Muscle of leg (tissue), 11 donors: ENCODE results near the gene BNC2. TPM values are rescaled to one million over a fixed set of nuclear protein-coding genes. Genes with fewer than 3 reads are reported as not detected.

Experiments
- DNase-seq: peaks from one replicate; pipeline ENCODE4 v3.0.0; 2013
- H3K27ac ChIP-seq: one replicate; pipeline ENCODE4 v1.5.1; 2013; ENCODE audit warnings: mild to moderate bottlenecking, low read length, control low read depth
- H3K27me3 ChIP-seq: one replicate; pipeline ENCODE4 v1.6.1; 2013; ENCODE audit warnings: low read length; ENCODE audit not compliant: control insufficient read depth, insufficient read depth
- H3K36me3 ChIP-seq: one replicate; pipeline ENCODE4 v1.6.1; 2013; ENCODE audit warnings: low read length; ENCODE audit not compliant: control insufficient read depth, insufficient read depth
- H3K4me1 ChIP-seq: one replicate; pipeline ENCODE4 v1.6.1; 2013; ENCODE audit warnings: low read length; ENCODE audit not compliant: control insufficient read depth, insufficient read depth
- H3K4me3 ChIP-seq: one replicate; pipeline ENCODE4 v1.5.1; 2013; ENCODE audit warnings: low read length, control low read depth
- H3K9me3 ChIP-seq: replicated peaks from 2 replicates; pipeline ENCODE4 v1.6.1; 2013; ENCODE audit warnings: low read depth, low read length; ENCODE audit not compliant: control insufficient read depth
- WGBS: methylation state at CpG from one replicate; pipeline ENCODE4 v1.1.5; 2013; ENCODE audit warnings: missing lambda C conversion rate; ENCODE audit not compliant: insufficient coverage; 5-methylcytosine and 5-hydroxymethylcytosine counted together
- polyA plus RNA-seq, 8 donors: library from polyadenylated mRNA; unstranded; fragments of 120-200 nt; gene quantifications; one replicate each; pipeline versions ENCODE4 v1.2.1 to v1.2.3, GENCODE V29; 2013; ENCODE audit warnings: inconsistent platforms in 1 of 8, low replicate concordance in 1 of 8; ENCODE audit not compliant: insufficient read length in 8 of 8, insufficient read depth in 1 of 8
- total RNA-seq: library from RNA; stranded (reverse); fragments of 120-200 nt; gene quantifications from one replicate; pipeline ENCODE4 v1.2.4, GENCODE V29; 2013

Gene BNC2
- total and polyA plus RNA-seq, 9 donors = 4.7 to 24.0 (median 7.6) TPM

- Histone ChIP-seq H3K27me3 (no peaks in the 10 kb centered on the region), H3K9me3 (no peaks in the 10 kb centered on the region), H3K27ac (peak overlapping the region; percentile 40), H3K4me3 (no peak overlapping the region), H3K4me1 (no peaks in the 10 kb centered on the region), H3K36me3 (no peaks in the 10 kb centered on the region)
- no peak for DNase-seq
- 89% methylated on average over 3 of the region's 5 CpGs for WGBS
Measured at GRCh38 chr9:16363916-16364315, 506.6 kb downstream of the BNC2 start.

GRCh38 chr9:16363073-16363781 lies 507.2 kb downstream of the BNC2 start:
- WGBS = 52% methylated on average over 2 of the region's 8 CpGs
- no peaks in the 10 kb centered on the region for H3K4me1 ChIP-seq
- H3K4me3 ChIP-seq = no peak overlapping the region
- H3K27ac ChIP-seq = no peak overlapping the region
- H3K36me3 ChIP-seq = no peaks in the 10 kb centered on the region
- no peak for DNase-seq
- H3K9me3 ChIP-seq = no peaks in the 10 kb centered on the region
- H3K27me3 ChIP-seq = no peaks in the 10 kb centered on the region

- Histone ChIP-seq H3K36me3 (no peaks in the 10 kb centered on the region), H3K27me3 (no peaks in the 10 kb centered on the region), H3K27ac (no peak overlapping the region), H3K9me3 (no peaks in the 10 kb centered on the region), H3K4me3 (no peak overlapping the region), H3K4me1 (no peaks in the 10 kb centered on the region)
- no peak for DNase-seq
Measured at GRCh38 chr9:16361939-16362338, 508.5 kb downstream of the BNC2 start.

GRCh38 chr9:16361118-16361517 lies 509.4 kb downstream of the BNC2 start:
- Histone ChIP-seq H3K4me1 (no peaks in the 10 kb centered on the region), H3K27ac (no peak overlapping the region), H3K27me3 (no peaks in the 10 kb centered on the region), H3K9me3 (no peaks in the 10 kb centered on the region), H3K36me3 (no peaks in the 10 kb centered on the region), H3K4me3 (no peak overlapping the region)
- no CpG with 5 or more reads among the region's 3 CpGs for WGBS
- no peak for DNase-seq

GRCh38 chr9:16360247-16360646 lies 510.2 kb downstream of the BNC2 start:
- 94% methylated on average over 2 of the region's 3 CpGs for WGBS
- no peaks in the 10 kb centered on the region for H3K36me3 ChIP-seq
- no peak for DNase-seq
- H3K4me3 ChIP-seq = no peak overlapping the region
- no peak overlapping the region for H3K27ac ChIP-seq
- H3K9me3 ChIP-seq = no peaks in the 10 kb centered on the region
- H3K4me1 ChIP-seq = no peaks in the 10 kb centered on the region
- no peaks in the 10 kb centered on the region for H3K27me3 ChIP-seq
